Neural crest cell (in vitro differentiated cells): ENCODE measurements around the gene MCRIP2. TPM values are rescaled to one million over a fixed set of nuclear protein-coding genes. Genes with fewer than 3 reads are reported as not detected.

Experiments used
- DNase-seq: peaks from one replicate; pipeline ENCODE4 v3.0.0; 2021; ENCODE audit warnings: low read depth, mixed read lengths, low spot score
- H3K27ac Mint-ChIP-seq: one replicate; pipeline ENCODE4 v1.8.0; 2021; ENCODE audit warnings: mild to moderate bottlenecking, mixed read lengths; ENCODE audit not compliant: unreplicated experiment
- H3K27me3 Mint-ChIP-seq: 2 replicates; pipeline ENCODE4 v1.8.0; 2021; ENCODE audit warnings: low read depth, mild to moderate bottlenecking, mixed read lengths
- H3K36me3 Mint-ChIP-seq: 2 replicates; pipeline ENCODE4 v1.8.0; 2021; ENCODE audit warnings: low read depth, mild to moderate bottlenecking, mixed read lengths
- H3K4me1 Mint-ChIP-seq: 2 replicates; pipeline ENCODE4 v1.8.0; 2021; ENCODE audit warnings: mixed read lengths
- H3K4me3 Mint-ChIP-seq: one replicate; pipeline ENCODE4 v1.8.0; 2021; ENCODE audit warnings: mild to moderate bottlenecking, mixed read lengths
- H3K9me3 Mint-ChIP-seq: 2 replicates; pipeline ENCODE4 v1.8.0; 2021; ENCODE audit warnings: mixed read lengths
- total RNA-seq: library from RNA; stranded (reverse); gene quantifications from 2 replicates; pipeline ENCODE4 v1.2.1, GENCODE V29; 2021
- TF ChIP-seq, protein P1 (sequence below): fragments of 200-600 bp; sonication (generic); conservative IDR thresholded peaks from 2 replicates; pipeline ENCODE4 v1.5.0; 2021; ENCODE audit warnings: antibody characterized with exemption, mild to moderate bottlenecking

MCRIP2 gene
- total RNA-seq, 1 donor from 2014 or later, result 17.6 TPM

DNA sequence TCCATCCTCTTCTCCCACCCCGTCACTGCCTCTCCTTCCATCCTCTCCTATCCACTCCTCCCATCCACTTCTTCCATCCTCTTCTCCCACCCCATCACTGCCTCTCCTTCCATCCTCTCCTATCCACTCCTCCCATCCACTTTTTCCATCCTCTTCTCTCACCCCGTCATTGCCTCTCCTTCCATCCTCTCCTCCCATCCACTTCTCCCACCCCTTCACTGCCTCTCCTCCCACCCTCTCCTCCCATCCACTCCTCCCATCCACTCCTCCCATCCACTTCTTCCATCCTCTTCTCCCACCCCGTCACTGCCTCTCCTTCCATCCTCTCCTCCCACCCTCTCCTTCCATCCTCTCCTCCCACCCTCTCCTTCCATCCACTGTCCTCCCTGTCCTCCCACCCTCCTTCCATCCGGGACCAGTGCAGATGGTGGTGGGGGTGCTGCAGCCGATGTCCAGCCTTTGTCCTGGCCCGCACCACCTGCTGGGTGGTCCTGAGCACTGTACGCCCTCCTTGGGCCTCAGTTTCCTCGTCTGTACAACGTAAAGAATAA lies 9.7 kb upstream of the MCRIP2 start:
- no peaks in the 10 kb centered on the region for H3K9me3 Mint-ChIP-seq
- TF ChIP-seq, protein P1, sequence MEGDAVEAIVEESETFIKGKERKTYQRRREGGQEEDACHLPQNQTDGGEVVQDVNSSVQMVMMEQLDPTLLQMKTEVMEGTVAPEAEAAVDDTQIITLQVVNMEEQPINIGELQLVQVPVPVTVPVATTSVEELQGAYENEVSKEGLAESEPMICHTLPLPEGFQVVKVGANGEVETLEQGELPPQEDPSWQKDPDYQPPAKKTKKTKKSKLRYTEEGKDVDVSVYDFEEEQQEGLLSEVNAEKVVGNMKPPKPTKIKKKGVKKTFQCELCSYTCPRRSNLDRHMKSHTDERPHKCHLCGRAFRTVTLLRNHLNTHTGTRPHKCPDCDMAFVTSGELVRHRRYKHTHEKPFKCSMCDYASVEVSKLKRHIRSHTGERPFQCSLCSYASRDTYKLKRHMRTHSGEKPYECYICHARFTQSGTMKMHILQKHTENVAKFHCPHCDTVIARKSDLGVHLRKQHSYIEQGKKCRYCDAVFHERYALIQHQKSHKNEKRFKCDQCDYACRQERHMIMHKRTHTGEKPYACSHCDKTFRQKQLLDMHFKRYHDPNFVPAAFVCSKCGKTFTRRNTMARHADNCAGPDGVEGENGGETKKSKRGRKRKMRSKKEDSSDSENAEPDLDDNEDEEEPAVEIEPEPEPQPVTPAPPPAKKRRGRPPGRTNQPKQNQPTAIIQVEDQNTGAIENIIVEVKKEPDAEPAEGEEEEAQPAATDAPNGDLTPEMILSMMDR, result no peak

DNA sequence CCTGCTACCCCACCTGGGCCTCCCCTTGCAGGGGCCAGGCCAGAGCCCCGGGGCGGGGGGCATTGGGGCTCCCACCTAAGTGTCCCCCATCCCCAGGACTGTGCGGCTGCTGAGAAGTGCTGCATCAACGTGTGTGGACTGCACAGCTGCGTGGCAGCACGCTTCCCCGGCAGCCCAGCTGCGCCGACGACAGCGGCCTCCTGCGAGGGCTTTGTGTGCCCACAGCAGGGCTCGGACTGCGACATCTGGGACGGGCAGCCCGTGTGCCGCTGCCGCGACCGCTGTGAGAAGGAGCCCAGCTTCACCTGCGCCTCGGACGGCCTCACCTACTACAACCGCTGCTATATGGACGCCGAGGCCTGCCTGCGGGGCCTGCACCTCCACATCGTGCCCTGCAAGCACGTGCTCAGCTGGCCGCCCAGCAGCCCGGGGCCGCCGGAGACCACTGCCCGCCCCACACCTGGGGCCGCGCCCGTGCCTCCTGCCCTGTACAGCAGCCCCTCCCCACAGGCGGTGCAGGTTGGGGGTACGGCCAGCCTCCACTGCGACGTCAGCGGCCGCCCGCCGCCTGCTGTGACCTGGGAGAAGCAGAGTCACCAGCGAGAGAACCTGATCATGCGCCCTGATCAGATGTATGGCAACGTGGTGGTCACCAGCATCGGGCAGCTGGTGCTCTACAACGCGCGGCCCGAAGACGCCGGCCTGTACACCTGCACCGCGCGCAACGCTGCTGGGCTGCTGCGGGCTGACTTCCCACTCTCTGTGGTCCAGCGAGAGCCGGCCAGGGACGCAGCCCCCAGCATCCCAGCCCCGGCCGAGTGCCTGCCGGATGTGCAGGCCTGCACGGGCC lies 8.9 kb upstream of the MCRIP2 start:
- H3K4me3 Mint-ChIP-seq, result no peak overlapping the region
- TF ChIP-seq, protein P1, result no peak
- no peak for DNase-seq
- peaks cover 21% of the 10 kb centered on the region for H3K4me1 Mint-ChIP-seq
- no peak overlapping the region for H3K27ac Mint-ChIP-seq
- H3K27me3 Mint-ChIP-seq, result peaks cover 9% of the 10 kb centered on the region
- H3K9me3 Mint-ChIP-seq, result no peaks in the 10 kb centered on the region
- H3K36me3 Mint-ChIP-seq, result peaks cover 7% of the 10 kb centered on the region

More for the DNA sequence above, 9.7 kb upstream of the MCRIP2 start:
- DNase-seq, result no peak
- Mint-ChIP-seq H3K27me3 (peaks cover 9% of the 10 kb centered on the region), H3K36me3 (peaks cover 7% of the 10 kb centered on the region), H3K4me3 (peak overlapping the region; percentile 49), H3K4me1 (peaks cover 21% of the 10 kb centered on the region), H3K27ac (no peak overlapping the region)

DNA sequence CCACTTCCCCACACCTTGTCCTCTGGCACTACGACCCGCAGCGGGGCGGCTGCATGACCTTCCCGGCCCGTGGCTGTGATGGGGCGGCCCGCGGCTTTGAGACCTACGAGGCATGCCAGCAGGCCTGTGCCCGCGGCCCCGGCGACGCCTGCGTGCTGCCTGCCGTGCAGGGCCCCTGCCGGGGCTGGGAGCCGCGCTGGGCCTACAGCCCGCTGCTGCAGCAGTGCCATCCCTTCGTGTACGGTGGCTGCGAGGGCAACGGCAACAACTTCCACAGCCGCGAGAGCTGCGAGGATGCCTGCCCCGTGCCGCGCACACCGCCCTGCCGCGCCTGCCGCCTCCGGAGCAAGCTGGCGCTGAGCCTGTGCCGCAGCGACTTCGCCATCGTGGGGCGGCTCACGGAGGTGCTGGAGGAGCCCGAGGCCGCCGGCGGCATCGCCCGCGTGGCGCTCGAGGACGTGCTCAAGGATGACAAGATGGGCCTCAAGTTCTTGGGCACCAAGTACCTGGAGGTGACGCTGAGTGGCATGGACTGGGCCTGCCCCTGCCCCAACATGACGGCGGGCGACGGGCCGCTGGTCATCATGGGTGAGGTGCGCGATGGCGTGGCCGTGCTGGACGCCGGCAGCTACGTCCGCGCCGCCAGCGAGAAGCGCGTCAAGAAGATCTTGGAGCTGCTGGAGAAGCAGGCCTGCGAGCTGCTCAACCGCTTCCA lies 8.1 kb upstream of the MCRIP2 start:
- Mint-ChIP-seq H3K4me1 (peaks cover 21% of the 10 kb centered on the region), H3K36me3 (peaks cover 7% of the 10 kb centered on the region), H3K9me3 (no peaks in the 10 kb centered on the region), H3K4me3 (peak overlapping the region; percentile 82), H3K27ac (no peak overlapping the region), H3K27me3 (peaks cover 9% of the 10 kb centered on the region)
- no peak for DNase-seq
- TF ChIP-seq, protein P1, result no peak

DNA sequence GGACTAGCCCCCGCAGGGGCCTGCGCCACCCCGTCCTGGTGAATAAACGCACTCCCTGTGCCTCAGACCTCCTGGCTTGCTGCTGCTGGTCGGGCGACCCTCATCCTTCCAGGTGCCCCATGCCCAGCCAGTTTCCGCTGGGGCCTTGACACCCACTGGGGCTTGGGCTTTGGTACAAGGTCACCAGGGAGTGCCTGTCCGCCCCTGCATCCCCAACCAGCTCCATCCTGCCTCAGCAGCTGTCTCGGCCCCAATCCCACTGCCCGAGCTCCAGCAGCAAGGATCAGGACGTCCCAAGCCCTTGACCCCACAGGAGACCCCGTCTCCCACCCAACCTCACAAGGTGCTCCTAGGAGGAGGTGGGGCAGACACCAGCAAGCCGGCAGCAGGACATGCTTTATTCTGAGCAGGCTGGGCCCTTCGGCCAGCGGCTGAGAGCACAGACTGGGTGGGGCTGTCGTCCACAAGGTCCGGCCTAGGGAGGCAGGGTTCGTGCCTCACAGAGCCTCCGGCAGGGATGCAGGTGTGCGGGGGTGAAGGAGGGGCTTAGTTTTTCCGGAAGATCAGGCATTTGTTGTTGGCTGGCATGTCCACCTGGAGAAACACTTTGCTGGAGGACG lies 7.5 kb upstream of the MCRIP2 start:
- H3K27ac Mint-ChIP-seq, result no peak overlapping the region
- peaks cover 9% of the 10 kb centered on the region for H3K27me3 Mint-ChIP-seq
- TF ChIP-seq, protein P1, result no peak
- H3K4me1 Mint-ChIP-seq, result peaks cover 16% of the 10 kb centered on the region
- H3K36me3 Mint-ChIP-seq, result peaks cover 5% of the 10 kb centered on the region
- no peak for DNase-seq
- no peaks in the 10 kb centered on the region for H3K9me3 Mint-ChIP-seq
- H3K4me3 Mint-ChIP-seq, result peak overlapping the region; percentile 82

DNA sequence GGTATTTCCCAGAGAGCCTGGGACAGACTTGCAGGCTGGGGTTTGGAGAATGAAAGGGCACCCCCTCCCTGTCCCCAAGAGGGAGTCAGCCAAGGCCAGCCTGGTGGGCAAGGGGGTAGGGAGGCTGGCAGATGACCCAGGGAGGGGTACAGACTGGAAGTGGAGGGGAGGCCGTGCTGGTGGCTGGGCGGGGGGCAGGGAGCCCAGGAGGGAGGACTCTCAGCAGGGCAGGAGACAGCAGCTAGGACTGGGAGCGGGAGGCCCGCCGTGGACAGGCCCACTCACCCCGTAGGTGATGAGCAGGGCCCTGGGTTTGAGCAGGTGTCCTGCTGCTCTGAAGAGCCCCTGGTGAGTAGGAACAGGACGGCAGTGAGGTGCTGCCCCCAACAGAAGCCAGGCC lies 6.6 kb upstream of the MCRIP2 start:
- no peaks in the 10 kb centered on the region for H3K9me3 Mint-ChIP-seq
- TF ChIP-seq, protein P1, result no peak
- peaks cover 8% of the 10 kb centered on the region for H3K4me1 Mint-ChIP-seq
- H3K27me3 Mint-ChIP-seq, result peaks cover 7% of the 10 kb centered on the region
- H3K4me3 Mint-ChIP-seq, result peak overlapping the region; percentile 78
- no peak for DNase-seq
- H3K36me3 Mint-ChIP-seq, result peaks cover 4% of the 10 kb centered on the region
- no peak overlapping the region for H3K27ac Mint-ChIP-seq
